OCI-LY1 (cell line): Measurements from ENCODE around the gene PID1.

ENCODE experiments used
- H2AFZ ChIP-seq: fragments of 200-600 bp; sonication (generic), shearing (Covaris generic); 2 replicates; pipeline ENCODE4 v1.6.0; 2014; ENCODE audit warnings: antibody characterized with exemption, mild to moderate bottlenecking, low read length
- H3F3A ChIP-seq: fragments of 200-600 bp; sonication (generic), shearing (Covaris generic); 2 replicates; pipeline ENCODE4 v1.6.0; 2014; ENCODE audit warnings: mild to moderate bottlenecking, antibody characterized with exemption, low read length, moderate library complexity; ENCODE audit not compliant: insufficient read depth
- H3K27ac ChIP-seq: fragments of 200-600 bp; sonication (generic); 2 replicates; pipeline ENCODE4 v1.5.1; 2014; ENCODE audit warnings: low read length, mixed run types, mild to moderate bottlenecking, low read depth; ENCODE audit not compliant: poor library complexity, severe bottlenecking
- H3K27me3 ChIP-seq: fragments of 200-600 bp; sonication (generic); 2 replicates; pipeline ENCODE4 v1.6.0; 2014; ENCODE audit warnings: antibody characterized with exemption, mild to moderate bottlenecking, low read length, moderate library complexity; ENCODE audit not compliant: insufficient read depth
- H3K36me3 ChIP-seq: fragments of 200-600 bp; sonication (generic); 2 replicates; pipeline ENCODE4 v1.6.1; 2014; ENCODE audit warnings: mild to moderate bottlenecking, antibody characterized with exemption, low read length, moderate library complexity, mixed read lengths; ENCODE audit not compliant: insufficient read depth
- H3K4me1 ChIP-seq: fragments of 200-600 bp; sonication (generic); 2 replicates; pipeline ENCODE4 v1.5.1; 2014; ENCODE audit warnings: mild to moderate bottlenecking, low read length, moderate library complexity; ENCODE audit not compliant: insufficient read depth, severe bottlenecking
- H3K4me2 ChIP-seq: fragments of 200-600 bp; sonication (generic), shearing (Covaris generic); 2 replicates; pipeline ENCODE4 v1.6.1; 2014; ENCODE audit warnings: low read length
- H3K4me3 ChIP-seq: fragments of 200-600 bp; sonication (generic); 2 replicates; pipeline ENCODE4 v1.5.1; 2014; ENCODE audit warnings: low read length, low read depth, mild to moderate bottlenecking, mixed read lengths; ENCODE audit not compliant: poor library complexity, severe bottlenecking
- H3K79me2 ChIP-seq: fragments of 200-600 bp; shearing (Covaris generic); 2 replicates; pipeline ENCODE4 v1.6.1; 2016; ENCODE audit warnings: mixed run types, low read length, mixed read lengths; ENCODE audit not compliant: insufficient read depth
- H3K9ac ChIP-seq: fragments of 200-600 bp; sonication (generic), shearing (Covaris generic); 2 replicates; pipeline ENCODE4 v1.6.1; 2014; ENCODE audit warnings: mild to moderate bottlenecking, low read length, mixed read lengths
- H3K9me2 ChIP-seq: fragments of 200-600 bp; sonication (generic), shearing (Covaris generic); 2 replicates; pipeline ENCODE4 v1.6.1; 2014; ENCODE audit warnings: low read depth, mild to moderate bottlenecking, low read length, mixed read lengths
- H3K9me3 ChIP-seq: fragments of 200-600 bp; shearing (Covaris generic); 2 replicates; pipeline ENCODE4 v1.6.1; 2014; ENCODE audit warnings: low read length, mixed read lengths
- H4K20me1 ChIP-seq: fragments of 200-600 bp; sonication (generic), shearing (Covaris generic); 2 replicates; pipeline ENCODE4 v1.6.0; 2016; ENCODE audit warnings: mild to moderate bottlenecking, low read length; ENCODE audit not compliant: insufficient read depth
- CTCF ChIP-seq: fragments of 200-600 bp; sonication (generic), shearing (Covaris generic); IDR thresholded peaks from 2 replicates; pipeline ENCODE4 v1.5.1; 2017; ENCODE audit warnings: mild to moderate bottlenecking, antibody characterized with exemption, low read length, moderate library complexity, mixed read lengths
- EZH2 ChIP-seq: fragments of 200-600 bp; sonication (generic), shearing (Covaris generic); IDR thresholded peaks from 2 replicates; pipeline ENCODE4 v1.8.0; 2017; ENCODE audit warnings: borderline replicate concordance, mixed run types, mild to moderate bottlenecking, antibody characterized with exemption, low read length, moderate library complexity, mixed read lengths

PID1 gene

GRCh38 chr2:229064749-229065148 is 206.3 kb downstream of the PID1 start:
- TF ChIP-seq CTCF: no peak
- TF ChIP-seq EZH2: no peak
- Histone ChIP-seq H3K4me2 (no peak overlapping the region), H3K9me2 (no peaks in the 10 kb centered on the region), H3K9ac (no peak overlapping the region), H3F3A (no peaks in the 10 kb centered on the region), H3K4me3 (no peak overlapping the region), H3K79me2 (no peaks in the 10 kb centered on the region), H4K20me1 (no peaks in the 10 kb centered on the region), H2AFZ (no peak overlapping the region), H3K27ac (no peak overlapping the region), H3K36me3 (no peaks in the 10 kb centered on the region), H3K27me3 (no peaks in the 10 kb centered on the region), H3K9me3 (no peaks in the 10 kb centered on the region), H3K4me1 (no peaks in the 10 kb centered on the region)

GRCh38 chr2:229060147-229060546 is 210.9 kb downstream of the PID1 start:
- H3K9me3 ChIP-seq: no peaks in the 10 kb centered on the region
- H3K36me3 ChIP-seq: no peaks in the 10 kb centered on the region
- H3K4me1 ChIP-seq: no peaks in the 10 kb centered on the region
- H3F3A ChIP-seq: no peaks in the 10 kb centered on the region
- no peak overlapping the region for H3K4me3 ChIP-seq
- no peak overlapping the region for H3K9ac ChIP-seq
- no peaks in the 10 kb centered on the region for H3K27me3 ChIP-seq
- no peaks in the 10 kb centered on the region for H4K20me1 ChIP-seq
- no peaks in the 10 kb centered on the region for H3K9me2 ChIP-seq
- TF ChIP-seq CTCF (no peak), EZH2 (no peak)
- H3K27ac ChIP-seq: no peak overlapping the region
- no peak overlapping the region for H2AFZ ChIP-seq
- H3K4me2 ChIP-seq: no peak overlapping the region
- H3K79me2 ChIP-seq: no peaks in the 10 kb centered on the region

GRCh38 chr2:229059331-229060033 is 211.6 kb downstream of the PID1 start:
- Histone ChIP-seq H3K9ac (no peak overlapping the region), H3K79me2 (no peaks in the 10 kb centered on the region), H4K20me1 (no peaks in the 10 kb centered on the region), H3K4me2 (no peak overlapping the region), H3K4me1 (no peaks in the 10 kb centered on the region), H3K27me3 (no peaks in the 10 kb centered on the region), H3K4me3 (no peak overlapping the region), H3F3A (no peaks in the 10 kb centered on the region), H2AFZ (no peak overlapping the region), H3K27ac (no peak overlapping the region), H3K9me3 (no peaks in the 10 kb centered on the region), H3K9me2 (no peaks in the 10 kb centered on the region), H3K36me3 (no peaks in the 10 kb centered on the region)
- TF ChIP-seq CTCF (no peak), EZH2 (no peak)
